Activated T-cell treated with anti-CD3 and anti-CD28 coated beads, Interleukin-2, amount 50 U/mL, for 24 hours (primary cell): Measurements from ENCODE around the gene LRP1B.

ENCODE experiments used
- DNase-seq: peaks from one replicate; pipeline ENCODE4 v3.0.0-alpha.2; 2020
- H3K27ac Mint-ChIP-seq: 2 replicates; pipeline ENCODE4 v1.8.0; 2020; ENCODE audit warnings: mild to moderate bottlenecking, mixed read lengths
- H3K27me3 Mint-ChIP-seq: 2 replicates; pipeline ENCODE4 v1.8.0; 2020; ENCODE audit warnings: mixed read lengths
- H3K36me3 Mint-ChIP-seq: 2 replicates; pipeline ENCODE4 v1.8.0; 2020; ENCODE audit warnings: low read depth, mixed read lengths
- H3K4me1 Mint-ChIP-seq: 2 replicates; pipeline ENCODE4 v1.8.0; 2020; ENCODE audit warnings: low read depth, mixed read lengths
- H3K4me3 Mint-ChIP-seq: 2 replicates; pipeline ENCODE4 v1.8.0; 2020; ENCODE audit warnings: mild to moderate bottlenecking, moderate library complexity, mixed read lengths
- H3K9me3 Mint-ChIP-seq: 2 replicates; pipeline ENCODE4 v1.8.0; 2020; ENCODE audit warnings: mixed read lengths

LRP1B gene

DNA sequence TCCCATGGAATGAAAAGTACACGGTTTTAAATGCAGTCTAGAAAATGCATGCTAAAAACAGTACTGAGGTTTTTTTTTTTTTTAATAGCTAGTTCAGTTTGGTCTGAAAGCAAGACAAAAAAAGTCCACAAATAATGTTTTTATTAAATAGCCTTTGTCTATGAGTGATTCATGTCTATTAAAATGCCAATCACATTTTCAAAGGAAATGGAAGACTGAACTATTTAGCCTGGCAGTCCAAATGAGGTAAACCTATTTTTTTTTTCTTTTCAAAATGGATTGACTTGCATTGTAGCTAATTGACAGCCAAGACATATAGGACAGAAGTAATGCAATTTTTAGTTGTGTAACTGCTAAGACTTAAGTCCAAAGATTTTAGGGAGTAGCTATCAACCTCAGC is 90.3 kb downstream of the LRP1B start:
- Mint-ChIP-seq H3K4me3 (no peak overlapping the region), H3K27me3 (no peaks in the 10 kb centered on the region), H3K36me3 (no peaks in the 10 kb centered on the region), H3K27ac (no peak overlapping the region), H3K9me3 (peaks cover 9% of the 10 kb centered on the region), H3K4me1 (no peaks in the 10 kb centered on the region)
- DNase-seq, result no peak

DNA sequence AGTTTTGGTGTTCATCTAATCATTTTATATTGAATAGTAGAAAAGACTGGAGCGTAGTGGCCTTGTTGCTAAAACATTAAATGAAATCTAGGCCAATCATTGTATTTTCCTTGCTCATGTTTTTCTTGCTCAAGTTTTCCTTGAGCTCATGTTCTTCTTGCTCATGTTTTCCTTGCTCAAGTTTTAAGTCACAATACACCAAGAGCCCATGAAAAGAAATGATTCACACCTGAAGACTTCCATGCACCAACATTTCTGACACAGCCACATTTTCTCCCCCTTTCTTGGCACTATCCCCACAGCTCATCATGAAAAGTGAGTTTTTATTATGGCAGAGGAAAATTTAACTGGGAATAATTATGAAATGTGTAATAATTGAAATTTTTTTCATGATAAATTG is 92.0 kb downstream of the LRP1B start:
- Mint-ChIP-seq H3K36me3 (no peaks in the 10 kb centered on the region), H3K9me3 (peaks cover 9% of the 10 kb centered on the region), H3K4me1 (no peaks in the 10 kb centered on the region), H3K27ac (no peak overlapping the region), H3K4me3 (no peak overlapping the region), H3K27me3 (no peaks in the 10 kb centered on the region)
- DNase-seq, result no peak

DNA sequence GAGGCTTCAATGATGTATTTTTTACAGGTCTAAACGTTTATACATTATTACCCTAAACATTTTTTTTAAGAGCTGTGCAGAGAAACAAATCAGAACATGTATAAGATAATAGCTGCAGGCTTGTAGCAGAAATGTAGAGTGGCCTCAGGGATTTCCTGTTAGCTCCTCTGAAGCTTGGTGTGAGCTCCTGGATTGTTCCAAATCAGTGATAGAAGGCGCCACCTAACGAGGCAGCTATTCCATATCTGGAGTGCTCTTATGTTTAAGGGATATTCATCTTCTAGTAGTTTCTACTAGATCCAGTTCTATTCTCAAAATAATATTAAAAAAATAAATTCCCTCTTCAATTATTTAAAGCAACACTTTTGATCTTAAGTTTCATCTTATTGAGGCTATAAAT is 93.1 kb downstream of the LRP1B start:
- Mint-ChIP-seq H3K27me3 (no peaks in the 10 kb centered on the region), H3K4me3 (no peak overlapping the region), H3K36me3 (no peaks in the 10 kb centered on the region), H3K9me3 (peaks cover 9% of the 10 kb centered on the region), H3K4me1 (no peaks in the 10 kb centered on the region), H3K27ac (no peak overlapping the region)
- no peak for DNase-seq

DNA sequence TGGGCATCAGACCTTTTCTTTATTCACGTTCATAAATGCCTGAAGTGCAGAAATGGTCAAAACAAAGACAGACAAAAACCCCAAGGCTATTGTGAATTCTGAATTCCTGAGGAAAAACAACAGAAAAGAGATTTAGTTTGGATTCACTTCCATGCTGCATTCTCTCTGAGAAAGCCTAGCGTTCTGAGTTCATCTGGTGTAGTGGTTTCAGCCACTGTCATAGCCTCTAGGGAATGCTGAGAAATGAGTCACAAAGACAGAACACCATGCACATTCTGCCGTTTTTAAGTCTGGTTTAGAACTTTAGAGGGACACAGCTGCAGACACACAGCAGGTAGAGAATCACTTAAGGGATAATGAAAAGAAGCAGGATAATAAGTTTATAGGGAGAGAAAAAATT is 93.8 kb downstream of the LRP1B start:
- no peak for DNase-seq
- H3K4me1 Mint-ChIP-seq, result no peaks in the 10 kb centered on the region
- H3K27me3 Mint-ChIP-seq, result no peaks in the 10 kb centered on the region
- H3K36me3 Mint-ChIP-seq, result no peaks in the 10 kb centered on the region
- peaks cover 9% of the 10 kb centered on the region for H3K9me3 Mint-ChIP-seq
- H3K4me3 Mint-ChIP-seq, result no peak overlapping the region
- H3K27ac Mint-ChIP-seq, result no peak overlapping the region

- no peaks in the 10 kb centered on the region for H3K27me3 Mint-ChIP-seq
- H3K27ac Mint-ChIP-seq, result no peak overlapping the region
- no peaks in the 10 kb centered on the region for H3K36me3 Mint-ChIP-seq
- peaks cover 6% of the 10 kb centered on the region for H3K9me3 Mint-ChIP-seq
- DNase-seq, result no peak
- no peak overlapping the region for H3K4me3 Mint-ChIP-seq
- H3K4me1 Mint-ChIP-seq, result no peaks in the 10 kb centered on the region
Observed at GRCh38 chr2:142033393-142033792, 97.4 kb downstream of the LRP1B start.

GRCh38 chr2:142031656-142032055 is 99.2 kb downstream of the LRP1B start:
- Mint-ChIP-seq H3K4me1 (no peaks in the 10 kb centered on the region), H3K9me3 (peaks cover 5% of the 10 kb centered on the region), H3K36me3 (no peaks in the 10 kb centered on the region), H3K4me3 (no peak overlapping the region), H3K27ac (no peak overlapping the region), H3K27me3 (no peaks in the 10 kb centered on the region)
- DNase-seq, result no peak

GRCh38 chr2:142030735-142031134 is 100.1 kb downstream of the LRP1B start:
- Mint-ChIP-seq H3K27me3 (no peaks in the 10 kb centered on the region), H3K27ac (no peak overlapping the region), H3K36me3 (no peaks in the 10 kb centered on the region), H3K4me3 (no peak overlapping the region), H3K4me1 (no peaks in the 10 kb centered on the region), H3K9me3 (peaks cover 5% of the 10 kb centered on the region)
- DNase-seq, result no peak

GRCh38 chr2:142029974-142030373 is 100.8 kb downstream of the LRP1B start:
- no peak overlapping the region for H3K4me3 Mint-ChIP-seq
- no peaks in the 10 kb centered on the region for H3K27me3 Mint-ChIP-seq
- H3K36me3 Mint-ChIP-seq, result no peaks in the 10 kb centered on the region
- no peak overlapping the region for H3K27ac Mint-ChIP-seq
- H3K4me1 Mint-ChIP-seq, result no peaks in the 10 kb centered on the region
- H3K9me3 Mint-ChIP-seq, result peaks cover 5% of the 10 kb centered on the region
- no peak for DNase-seq

- H3K4me1 Mint-ChIP-seq, result no peaks in the 10 kb centered on the region
- DNase-seq, result no peak
- no peak overlapping the region for H3K4me3 Mint-ChIP-seq
- H3K27me3 Mint-ChIP-seq, result no peaks in the 10 kb centered on the region
- no peaks in the 10 kb centered on the region for H3K36me3 Mint-ChIP-seq
- H3K27ac Mint-ChIP-seq, result no peak overlapping the region
- H3K9me3 Mint-ChIP-seq, result peaks cover 5% of the 10 kb centered on the region
Observed at GRCh38 chr2:142025394-142025793, 105.4 kb downstream of the LRP1B start.

- Mint-ChIP-seq H3K4me3 (no peak overlapping the region), H3K27me3 (no peaks in the 10 kb centered on the region), H3K9me3 (peaks cover 11% of the 10 kb centered on the region), H3K4me1 (no peaks in the 10 kb centered on the region), H3K36me3 (no peaks in the 10 kb centered on the region), H3K27ac (no peak overlapping the region)
- DNase-seq, result no peak
Observed at GRCh38 chr2:142020368-142020767, 110.4 kb downstream of the LRP1B start.

GRCh38 chr2:142014536-142014935 is 116.3 kb downstream of the LRP1B start:
- Mint-ChIP-seq H3K27ac (no peak overlapping the region), H3K27me3 (no peaks in the 10 kb centered on the region), H3K36me3 (no peaks in the 10 kb centered on the region), H3K4me3 (no peak overlapping the region), H3K4me1 (no peaks in the 10 kb centered on the region), H3K9me3 (peaks cover 8% of the 10 kb centered on the region)
- DNase-seq, result no peak

- Mint-ChIP-seq H3K36me3 (no peaks in the 10 kb centered on the region), H3K9me3 (peaks cover 5% of the 10 kb centered on the region), H3K4me1 (no peaks in the 10 kb centered on the region), H3K4me3 (no peak overlapping the region), H3K27me3 (no peaks in the 10 kb centered on the region), H3K27ac (no peak overlapping the region)
- no peak for DNase-seq
Observed at GRCh38 chr2:142012797-142013196, 118.0 kb downstream of the LRP1B start.

- Mint-ChIP-seq H3K4me3 (no peak overlapping the region), H3K4me1 (no peaks in the 10 kb centered on the region), H3K36me3 (no peaks in the 10 kb centered on the region), H3K27ac (no peak overlapping the region), H3K9me3 (peaks cover 3% of the 10 kb centered on the region), H3K27me3 (no peaks in the 10 kb centered on the region)
- DNase-seq, result no peak
Observed at GRCh38 chr2:142010477-142011270, 120.1 kb downstream of the LRP1B start.

- no peaks in the 10 kb centered on the region for H3K36me3 Mint-ChIP-seq
- H3K9me3 Mint-ChIP-seq, result peaks cover 3% of the 10 kb centered on the region
- no peak for DNase-seq
- no peaks in the 10 kb centered on the region for H3K4me1 Mint-ChIP-seq
- no peak overlapping the region for H3K27ac Mint-ChIP-seq
- no peaks in the 10 kb centered on the region for H3K27me3 Mint-ChIP-seq
- H3K4me3 Mint-ChIP-seq, result no peak overlapping the region
Observed at GRCh38 chr2:142008135-142008744, 122.6 kb downstream of the LRP1B start.

- H3K4me1 Mint-ChIP-seq, result no peaks in the 10 kb centered on the region
- no peak overlapping the region for H3K27ac Mint-ChIP-seq
- H3K36me3 Mint-ChIP-seq, result no peaks in the 10 kb centered on the region
- H3K9me3 Mint-ChIP-seq, result peaks cover 5% of the 10 kb centered on the region
- no peaks in the 10 kb centered on the region for H3K27me3 Mint-ChIP-seq
- no peak overlapping the region for H3K4me3 Mint-ChIP-seq
- DNase-seq, result no peak
Observed at GRCh38 chr2:141994066-141994465, 136.8 kb downstream of the LRP1B start.
